Measurements from ENCODE around the gene CDH8.

CDH8 gene

DNA sequence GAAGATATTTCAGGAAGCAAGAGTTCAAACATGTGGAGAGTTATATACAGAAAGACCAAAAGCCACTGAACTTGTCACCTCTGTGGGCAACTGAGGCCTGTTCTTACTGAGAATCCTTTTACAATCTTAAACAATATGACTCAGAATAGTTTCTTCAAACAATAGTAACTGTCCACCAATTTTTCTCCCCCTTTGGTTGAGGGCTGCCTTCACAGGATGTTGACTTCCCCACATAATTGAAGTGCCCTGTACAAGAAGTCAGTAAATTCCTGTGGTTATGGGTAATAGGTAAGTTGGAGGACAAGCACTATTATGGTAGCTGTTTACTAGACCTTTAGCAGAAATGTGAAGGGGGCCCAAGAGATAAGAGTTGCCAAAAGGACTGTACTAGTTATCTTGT is 215.8 kb downstream of the CDH8 start:
- Histone ChIP-seq H3K4me3 (ENCODE audit: low read depth in 1 of 2, low read length in 2 of 2) (no peak overlapping the region), H3K9me3 (ENCODE audit: insufficient read depth, low read length, severe bottlenecking) (no peaks in the 10 kb centered on the region), H3K36me3 (ENCODE audit: insufficient read depth, low read length) (no peaks in the 10 kb centered on the region), H3K4me2 (ENCODE audit: insufficient read depth, low read length) (no peak overlapping the region), H3K9ac (ENCODE audit: low read depth, low read length) (no peak overlapping the region), H3K27ac (ENCODE audit: low read length) (no peak overlapping the region), H3K27me3 (ENCODE audit: insufficient read depth, low read length, poor library complexity) (no peaks in the 10 kb centered on the region), H2AFZ (ENCODE audit: low read depth, low read length) (no peak overlapping the region), H3K4me1 (ENCODE audit: insufficient read depth, low read length) (no peaks in the 10 kb centered on the region), H3K79me2 (ENCODE audit: insufficient read depth, low read length) (no peaks in the 10 kb centered on the region), H4K20me1 (ENCODE audit: insufficient read depth, low read length) (no peaks in the 10 kb centered on the region)
- no peak for DNase-seq
- TF ChIP-seq, protein P1, sequence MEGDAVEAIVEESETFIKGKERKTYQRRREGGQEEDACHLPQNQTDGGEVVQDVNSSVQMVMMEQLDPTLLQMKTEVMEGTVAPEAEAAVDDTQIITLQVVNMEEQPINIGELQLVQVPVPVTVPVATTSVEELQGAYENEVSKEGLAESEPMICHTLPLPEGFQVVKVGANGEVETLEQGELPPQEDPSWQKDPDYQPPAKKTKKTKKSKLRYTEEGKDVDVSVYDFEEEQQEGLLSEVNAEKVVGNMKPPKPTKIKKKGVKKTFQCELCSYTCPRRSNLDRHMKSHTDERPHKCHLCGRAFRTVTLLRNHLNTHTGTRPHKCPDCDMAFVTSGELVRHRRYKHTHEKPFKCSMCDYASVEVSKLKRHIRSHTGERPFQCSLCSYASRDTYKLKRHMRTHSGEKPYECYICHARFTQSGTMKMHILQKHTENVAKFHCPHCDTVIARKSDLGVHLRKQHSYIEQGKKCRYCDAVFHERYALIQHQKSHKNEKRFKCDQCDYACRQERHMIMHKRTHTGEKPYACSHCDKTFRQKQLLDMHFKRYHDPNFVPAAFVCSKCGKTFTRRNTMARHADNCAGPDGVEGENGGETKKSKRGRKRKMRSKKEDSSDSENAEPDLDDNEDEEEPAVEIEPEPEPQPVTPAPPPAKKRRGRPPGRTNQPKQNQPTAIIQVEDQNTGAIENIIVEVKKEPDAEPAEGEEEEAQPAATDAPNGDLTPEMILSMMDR (IDR thresholded peaks at IDR 0.05; ENCODE audit: borderline replicate concordance, extremely low read depth, low read length, poor library complexity, severe bottlenecking) = no peak
- no peak for TF ChIP-seq EZH2 (IDR thresholded peaks at IDR 0.05; ENCODE audit: borderline replicate concordance, low read depth, low read length, severe bottlenecking)
- ATAC-seq (ENCODE audit: insufficient read depth, low read depth) = no peak

DNA sequence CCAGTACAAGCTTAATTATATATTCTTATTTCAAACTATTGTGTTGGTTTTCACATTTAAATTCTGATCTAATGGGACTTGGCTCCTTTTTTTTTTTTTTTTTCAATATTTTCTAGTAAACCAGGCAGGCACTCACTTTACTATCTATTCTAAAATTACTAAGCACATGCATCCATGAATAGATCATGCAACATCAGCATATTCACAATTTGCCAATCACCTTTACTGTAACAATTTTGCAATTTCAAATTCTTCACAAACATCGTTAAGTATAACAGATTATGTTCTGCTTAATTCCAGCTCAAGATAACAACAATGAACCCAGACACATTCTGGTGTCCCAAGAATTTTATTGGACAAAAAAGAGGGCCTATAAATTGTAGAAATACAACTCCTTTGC is 217.4 kb downstream of the CDH8 start:
- Histone ChIP-seq H3K27me3 (ENCODE audit: insufficient read depth, low read length, poor library complexity) (no peaks in the 10 kb centered on the region), H3K9me3 (ENCODE audit: insufficient read depth, low read length, severe bottlenecking) (no peaks in the 10 kb centered on the region), H3K4me2 (ENCODE audit: insufficient read depth, low read length) (no peak overlapping the region), H4K20me1 (ENCODE audit: insufficient read depth, low read length) (no peaks in the 10 kb centered on the region), H3K36me3 (ENCODE audit: insufficient read depth, low read length) (no peaks in the 10 kb centered on the region), H2AFZ (ENCODE audit: low read depth, low read length) (no peak overlapping the region), H3K79me2 (ENCODE audit: insufficient read depth, low read length) (no peaks in the 10 kb centered on the region), H3K9ac (ENCODE audit: low read depth, low read length) (no peak overlapping the region), H3K27ac (ENCODE audit: low read length) (no peak overlapping the region), H3K4me3 (ENCODE audit: low read depth in 1 of 2, low read length in 2 of 2) (no peak overlapping the region), H3K4me1 (ENCODE audit: insufficient read depth, low read length) (no peaks in the 10 kb centered on the region)
- ATAC-seq (ENCODE audit: insufficient read depth, low read depth) = no peak
- DNase-seq = no peak
- TF ChIP-seq, protein P1 (IDR thresholded peaks at IDR 0.05; ENCODE audit: borderline replicate concordance, extremely low read depth, low read length, poor library complexity, severe bottlenecking) = no peak
- no peak for TF ChIP-seq EZH2 (IDR thresholded peaks at IDR 0.05; ENCODE audit: borderline replicate concordance, low read depth, low read length, severe bottlenecking)

GRCh38 chr16:61817583-61818278 is 218.5 kb downstream of the CDH8 start:
- Histone ChIP-seq H3K27me3 (ENCODE audit: insufficient read depth, low read length, poor library complexity) (no peaks in the 10 kb centered on the region), H3K27ac (ENCODE audit: low read length) (no peak overlapping the region), H3K4me3 (ENCODE audit: low read depth in 1 of 2, low read length in 2 of 2) (no peak overlapping the region), H3K4me2 (ENCODE audit: insufficient read depth, low read length) (no peak overlapping the region), H3K4me1 (ENCODE audit: insufficient read depth, low read length) (no peaks in the 10 kb centered on the region), H2AFZ (ENCODE audit: low read depth, low read length) (no peak overlapping the region), H3K9ac (ENCODE audit: low read depth, low read length) (no peak overlapping the region), H4K20me1 (ENCODE audit: insufficient read depth, low read length) (no peaks in the 10 kb centered on the region), H3K79me2 (ENCODE audit: insufficient read depth, low read length) (no peaks in the 10 kb centered on the region), H3K9me3 (ENCODE audit: insufficient read depth, low read length, severe bottlenecking) (no peaks in the 10 kb centered on the region), H3K36me3 (ENCODE audit: insufficient read depth, low read length) (no peaks in the 10 kb centered on the region)
- DNase-seq (no peak), ATAC-seq (ENCODE audit: insufficient read depth, low read depth) (no peak)
- no peak for TF ChIP-seq EZH2 (IDR thresholded peaks at IDR 0.05; ENCODE audit: borderline replicate concordance, low read depth, low read length, severe bottlenecking)
- TF ChIP-seq, protein P1 (IDR thresholded peaks at IDR 0.05; ENCODE audit: borderline replicate concordance, extremely low read depth, low read length, poor library complexity, severe bottlenecking) = no peak

All from DND-41 (cell line).